GM12878 (cell line): Measurements from ENCODE around the gene MTF1. TPM values are rescaled to one million over a fixed set of nuclear protein-coding genes. Genes with fewer than 3 reads are reported as not detected.

ENCODE experiments used
- ATAC-seq: fragments of 200-7000 bp; cut with Tn5 transposase; 3 replicates; pipeline ENCODE4 v1.9.1; 2020; ENCODE audit warnings: mild to moderate bottlenecking, moderate library complexity
- BruUV-seq: library from RNA; stranded (reverse); fragments of 400-500 nt; replicated peaks from 2 replicates; lab custom pipeline; 2021; lab: Mats Ljungman, UMichigan
- CTCF ChIA-PET: fragments of 300-600 bp; sonication (Branson Sonifier 250); formaldehyde crosslinking; extraction: SDS; loops from one replicate; lab custom pipeline; 2021; ENCODE audit warnings: inconsistent platforms; lab: Yijun Ruan, JAX
- POLR2A ChIA-PET: fragments of 350-600 bp; formaldehyde crosslinking; extraction: SDS; loops from one replicate; lab custom pipeline; 2021; ENCODE audit warnings: inconsistent platforms; lab: Charles Lee
- RAD21 ChIA-PET: fragments of 300-600 bp; sonication (Branson Sonifier 250); formaldehyde crosslinking; loops from one replicate; lab custom pipeline; 2023; ENCODE audit warnings: antibody characterized with exemption; ENCODE audit not compliant: unreplicated experiment; lab: Charles Lee
- SMC1A ChIA-PET: fragments of 300-600 bp; sonication (Branson Sonifier 250); formaldehyde crosslinking; loops from one replicate; lab custom pipeline; 2023; ENCODE audit not compliant: unreplicated experiment, uncharacterized antibody; lab: Charles Lee
- DNase-seq: peaks from one replicate; pipeline ENCODE4 v3.0.0-alpha.2; 2011; ENCODE audit warnings: low read depth, low spot score
- FAIRE-seq: peaks from 3 replicates; lab custom pipeline; 2011; peaks lifted over from hg19 to GRCh38; lab: Jason Lieb, UNC
- H2AFZ ChIP-seq: 2 replicates; pipeline ENCODE4 v1.6.0; 2011; ENCODE audit warnings: low read depth, low read length, control low read depth; ENCODE audit not compliant: control insufficient read depth
- H3K27ac ChIP-seq: 2 replicates; pipeline ENCODE4 v1.5.1; 2011; ENCODE audit warnings: control low read depth; ENCODE audit not compliant: control insufficient read depth, insufficient read depth
- H3K27me3 ChIP-seq, 2 experiments: replicated peaks in 1 of 2; 2 replicates each; pipeline versions ENCODE4 v1.6.0 to v1.6.1; 2011; ENCODE audit warnings: low read length in 1 of 2; ENCODE audit not compliant: control insufficient read depth in 2 of 2, insufficient read depth in 2 of 2
- H3K36me3 ChIP-seq, 2 experiments: 2 replicates each; pipeline ENCODE4 v1.5.1; 2011; ENCODE audit warnings: low read length in 1 of 2; ENCODE audit not compliant: control insufficient read depth in 2 of 2, insufficient read depth in 2 of 2
- H3K4me1 ChIP-seq: 2 replicates; pipeline ENCODE4 v1.6.1; 2011; ENCODE audit warnings: mild to moderate bottlenecking, low read length, moderate library complexity, mixed read lengths; ENCODE audit not compliant: control insufficient read depth, insufficient read depth
- H3K4me2 ChIP-seq: 2 replicates; pipeline ENCODE4 v1.6.0; 2011; ENCODE audit warnings: control low read depth; ENCODE audit not compliant: control insufficient read depth, insufficient read depth
- H3K4me3 ChIP-seq: fragments of 200-600 bp; sonication (generic); 2 replicates; pipeline ENCODE4 v1.5.1; 2016
- H3K79me2 ChIP-seq: 2 replicates; pipeline ENCODE4 v1.6.0; 2011; ENCODE audit warnings: low read length; ENCODE audit not compliant: control insufficient read depth, insufficient read depth
- H3K9ac ChIP-seq: 2 replicates; pipeline ENCODE4 v1.8.0; 2011; ENCODE audit warnings: low read length, control low read depth, mixed read lengths; ENCODE audit not compliant: control insufficient read depth, insufficient read depth
- H3K9me3 ChIP-seq: replicated peaks from 3 replicates; pipeline ENCODE4 v1.5.1; 2011; ENCODE audit warnings: mild to moderate bottlenecking, low read length; ENCODE audit not compliant: control insufficient read depth, insufficient read depth
- H4K20me1 ChIP-seq: 2 replicates; pipeline ENCODE4 v1.6.0; 2011; ENCODE audit not compliant: control insufficient read depth, insufficient read depth
- ATF7 ChIP-seq: fragments of 450-650 bp; IDR thresholded peaks from 2 replicates; pipeline ENCODE4 v1.6.1; 2016; ENCODE audit warnings: low read depth, mild to moderate bottlenecking
- BMI1 ChIP-seq: fragments of 450-650 bp; IDR thresholded peaks from 2 replicates; pipeline ENCODE4 v1.6.1; 2016; ENCODE audit warnings: mild to moderate bottlenecking, moderate library complexity, borderline replicate concordance
- EED ChIP-seq: sonication (generic); IDR thresholded peaks from 2 replicates; pipeline ENCODE4 v1.6.1; 2016; ENCODE audit warnings: antibody characterized with exemption, low read depth
- ETV6 ChIP-seq, 2 experiments: fragments of 450-650 bp in 1 of 2; IDR thresholded peaks in 1 of 2; conservative IDR thresholded peaks in 1 of 2; 2 replicates each; pipeline ENCODE4 v1.6.1; 2014; ENCODE audit warnings: antibody characterized with exemption in 1 of 2, borderline replicate concordance in 1 of 2, low read depth in 1 of 2, mild to moderate bottlenecking in 1 of 2, moderate library complexity in 1 of 2
- MEF2A ChIP-seq: IDR thresholded peaks from 2 replicates; pipeline ENCODE4 v1.6.1; 2011; ENCODE audit warnings: low read depth, mild to moderate bottlenecking, low read length, moderate library complexity; ENCODE audit not compliant: insufficient read depth
- MEF2B ChIP-seq: fragments of 450-650 bp; IDR thresholded peaks from 2 replicates; pipeline ENCODE4 v1.6.1; 2018; ENCODE audit warnings: mild to moderate bottlenecking, moderate library complexity; ENCODE audit not compliant: partially characterized antibody, poor library complexity, severe bottlenecking
- MYB ChIP-seq: fragments of 150-350 bp; IDR thresholded peaks from 2 replicates; pipeline ENCODE4 v1.6.1; 2014; ENCODE audit warnings: mild to moderate bottlenecking, low read depth, low read length, borderline replicate concordance
- MYC ChIP-seq: IDR thresholded peaks from 2 replicates; pipeline ENCODE4 v1.6.1; 2011; ENCODE audit warnings: mild to moderate bottlenecking, low read length, moderate library complexity, inconsistent platforms; ENCODE audit not compliant: insufficient read depth, insufficient replicate concordance, insufficient read length, severe bottlenecking
- PAX8 ChIP-seq: fragments of 450-650 bp; IDR thresholded peaks from 2 replicates; pipeline ENCODE4 v1.6.1; 2017; ENCODE audit warnings: mild to moderate bottlenecking, moderate library complexity
- RFX5 ChIP-seq: IDR thresholded peaks from 2 replicates; pipeline ENCODE4 v1.6.1; 2011; ENCODE audit warnings: low read depth, low read length, improper control_type of control experiment
- TCF12 ChIP-seq: IDR thresholded peaks from 2 replicates; pipeline ENCODE4 v1.6.1; 2011; ENCODE audit warnings: low read depth, mild to moderate bottlenecking, low read length
- ZNF24 ChIP-seq: fragments of 450-650 bp; IDR thresholded peaks from 2 replicates; pipeline ENCODE4 v1.6.1; 2017; ENCODE audit warnings: antibody characterized with exemption, mild to moderate bottlenecking
- ZNF622 ChIP-seq: fragments of 450-650 bp; IDR thresholded peaks from 2 replicates; pipeline ENCODE4 v1.6.1; 2017; ENCODE audit warnings: mild to moderate bottlenecking, inconsistent platforms
- WGBS: methylation state at CpG from one replicate; pipeline ENCODE4 v1.1.6; 2016; ENCODE audit warnings: low lambda C conversion rate; ENCODE audit not compliant: insufficient replicate concordance, insufficient coverage; ENCODE audit errors: missing lambda C conversion rate; 5-methylcytosine and 5-hydroxymethylcytosine counted together
- in situ Hi-C: fragments of 300-500 bp; cut with MboI; formaldehyde crosslinking; loops from 9 replicates; pipeline ENCODE4 v1.14.3; 2018; ENCODE audit warnings: mixed read lengths
- intact Hi-C: fragments of 100-400 bp; cut with micrococcal nuclease; formaldehyde crosslinking; loops from one replicate; pipeline ENCODE4 v1.14.2; 2022; ENCODE audit not compliant: unreplicated experiment
- polyA plus RNA-seq, 11 experiments: library from polyadenylated mRNA; depleted of rRNA in 4 of 11; unstranded in 6 of 11; stranded (reverse) in 5 of 11; fragments of >200 nt; fragmentation: Nextera tagmentation in 4 of 11; fragmentation: Illumina TruSeq in 1 of 11; extraction: Ambion mirVana in 4 of 11; extraction: Trizol in 1 of 11; gene quantifications; 1 replicate in 1 of 11; 2 replicates in 10 of 11; pipeline versions ENCODE4 v1.2.1 to v1.2.3, GENCODE V29; 2011 to 2016; ENCODE audit warnings: inconsistent platforms in 2 of 11, missing spikeins in 2 of 11, low read depth in 1 of 11
- total RNA-seq, 4 experiments: library from RNA; depleted of rRNA in 3 of 4; stranded (reverse); fragments of >200 nt in 3 of 4; fragmentation: Illumina TruSeq in 1 of 4; extraction: Trizol in 1 of 4; gene quantifications; 2 replicates each; pipeline versions ENCODE4 v1.2.1 to v1.2.3, GENCODE V29; 2013 to 2021
- TF ChIP-seq, protein P1 (sequence below): IDR thresholded peaks from 2 replicates; pipeline ENCODE4 v1.6.1; 2012; ENCODE audit warnings: improper control_type of control experiment, low read depth, low read length; ENCODE audit not compliant: insufficient replicate concordance
- TF ChIP-seq, protein P2 (sequence below): fragments of 450-650 bp; conservative IDR thresholded peaks from 2 replicates; pipeline ENCODE4 v1.6.1; 2017; ENCODE audit warnings: mild to moderate bottlenecking, moderate library complexity

Gene MTF1
- total and polyA plus RNA-seq, 10 of the 15 experiments (the other 5 are each of a cell fraction or from before 2014, with no cell fraction given): 2.2 to 20.4 (median 6.7) TPM

DNA sequence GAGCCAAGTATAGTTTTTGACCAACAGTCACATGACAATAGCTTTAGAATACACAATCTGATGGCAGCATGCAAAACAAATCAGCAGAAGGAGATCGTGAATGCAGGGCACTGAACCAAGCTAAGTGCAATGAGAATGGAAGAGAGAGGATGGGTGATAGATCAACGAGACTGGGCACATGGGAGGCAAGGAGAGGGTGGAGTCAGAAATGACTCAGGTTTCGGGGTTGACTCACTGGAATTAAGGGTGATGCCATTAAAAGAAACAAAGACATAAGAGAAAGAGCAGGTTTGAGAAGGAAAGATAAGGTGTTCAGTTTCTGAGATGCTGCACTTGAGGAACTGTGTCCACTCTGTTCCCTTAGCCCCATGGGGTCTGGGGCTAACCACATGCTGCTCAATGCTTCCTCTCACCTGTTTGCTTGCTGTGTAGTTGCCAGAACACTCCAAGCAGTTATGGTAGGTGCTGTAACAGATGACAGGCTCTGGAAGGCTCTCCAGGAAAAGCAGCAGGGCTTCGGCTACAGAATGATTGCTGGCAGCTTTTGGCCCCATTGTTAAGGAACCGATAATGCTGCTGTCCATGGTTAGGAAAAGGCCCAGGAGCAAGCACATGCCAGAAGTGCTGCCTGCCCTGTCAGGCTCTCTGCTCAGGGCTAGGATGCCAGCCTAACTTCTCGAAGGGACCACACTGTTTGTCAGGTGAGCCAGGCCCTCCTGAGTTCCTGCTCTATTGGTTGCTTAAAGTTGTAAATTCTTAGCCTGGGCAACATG lies 6.1 kb upstream of the MTF1 start (continued):
- TF ChIP-seq, protein P1, sequence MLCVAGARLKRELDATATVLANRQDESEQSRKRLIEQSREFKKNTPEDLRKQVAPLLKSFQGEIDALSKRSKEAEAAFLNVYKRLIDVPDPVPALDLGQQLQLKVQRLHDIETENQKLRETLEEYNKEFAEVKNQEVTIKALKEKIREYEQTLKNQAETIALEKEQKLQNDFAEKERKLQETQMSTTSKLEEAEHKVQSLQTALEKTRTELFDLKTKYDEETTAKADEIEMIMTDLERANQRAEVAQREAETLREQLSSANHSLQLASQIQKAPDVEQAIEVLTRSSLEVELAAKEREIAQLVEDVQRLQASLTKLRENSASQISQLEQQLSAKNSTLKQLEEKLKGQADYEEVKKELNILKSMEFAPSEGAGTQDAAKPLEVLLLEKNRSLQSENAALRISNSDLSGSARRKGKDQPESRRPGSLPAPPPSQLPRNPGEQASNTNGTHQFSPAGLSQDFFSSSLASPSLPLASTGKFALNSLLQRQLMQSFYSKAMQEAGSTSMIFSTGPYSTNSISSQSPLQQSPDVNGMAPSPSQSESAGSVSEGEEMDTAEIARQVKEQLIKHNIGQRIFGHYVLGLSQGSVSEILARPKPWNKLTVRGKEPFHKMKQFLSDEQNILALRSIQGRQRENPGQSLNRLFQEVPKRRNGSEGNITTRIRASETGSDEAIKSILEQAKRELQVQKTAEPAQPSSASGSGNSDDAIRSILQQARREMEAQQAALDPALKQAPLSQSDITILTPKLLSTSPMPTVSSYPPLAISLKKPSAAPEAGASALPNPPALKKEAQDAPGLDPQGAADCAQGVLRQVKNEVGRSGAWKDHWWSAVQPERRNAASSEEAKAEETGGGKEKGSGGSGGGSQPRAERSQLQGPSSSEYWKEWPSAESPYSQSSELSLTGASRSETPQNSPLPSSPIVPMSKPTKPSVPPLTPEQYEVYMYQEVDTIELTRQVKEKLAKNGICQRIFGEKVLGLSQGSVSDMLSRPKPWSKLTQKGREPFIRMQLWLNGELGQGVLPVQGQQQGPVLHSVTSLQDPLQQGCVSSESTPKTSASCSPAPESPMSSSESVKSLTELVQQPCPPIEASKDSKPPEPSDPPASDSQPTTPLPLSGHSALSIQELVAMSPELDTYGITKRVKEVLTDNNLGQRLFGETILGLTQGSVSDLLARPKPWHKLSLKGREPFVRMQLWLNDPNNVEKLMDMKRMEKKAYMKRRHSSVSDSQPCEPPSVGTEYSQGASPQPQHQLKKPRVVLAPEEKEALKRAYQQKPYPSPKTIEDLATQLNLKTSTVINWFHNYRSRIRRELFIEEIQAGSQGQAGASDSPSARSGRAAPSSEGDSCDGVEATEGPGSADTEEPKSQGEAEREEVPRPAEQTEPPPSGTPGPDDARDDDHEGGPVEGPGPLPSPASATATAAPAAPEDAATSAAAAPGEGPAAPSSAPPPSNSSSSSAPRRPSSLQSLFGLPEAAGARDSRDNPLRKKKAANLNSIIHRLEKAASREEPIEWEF: no peak
- TF ChIP-seq ZNF622 (no peak), MEF2B (no peak)
- TF ChIP-seq, all 136 proteins: peak for 0

DNA sequence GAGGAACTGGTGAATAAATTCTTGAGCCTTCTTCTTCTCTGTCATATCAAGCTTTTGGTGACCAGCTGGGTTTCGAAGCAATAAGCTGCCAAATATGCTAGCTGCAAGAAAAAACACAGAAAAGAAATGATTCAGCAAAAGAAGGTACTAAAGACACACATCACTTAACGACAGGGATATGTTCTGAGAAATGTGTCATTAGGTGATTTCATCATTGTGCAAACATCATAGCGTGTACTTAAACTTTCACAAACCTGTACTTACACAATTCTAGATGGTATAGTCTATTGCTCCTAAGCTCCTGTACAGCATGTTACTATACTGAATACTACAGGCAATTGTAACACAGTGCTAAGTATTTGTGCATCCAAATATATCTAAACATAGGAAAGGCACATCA lies 2.9 kb upstream of the MTF1 start:
- Histone ChIP-seq H3K27ac (no peak overlapping the region), H2AFZ (no peak overlapping the region), H4K20me1 (no peaks in the 10 kb centered on the region), H3K36me3 (peaks cover 9 to 21% of the 10 kb centered on the region in 2 experiments), H3K79me2 (peaks cover 22% of the 10 kb centered on the region), H3K9me3 (no peaks in the 10 kb centered on the region), H3K27me3 (no peaks in the 10 kb centered on the region), H3K9ac (no peak overlapping the region), H3K4me3 (no peak overlapping the region), H3K4me2 (no peak overlapping the region), H3K4me1 (peaks cover 14% of the 10 kb centered on the region)
- intact Hi-C loops: no loop called here
- WGBS: 2% methylated on average over 3 of the region's 3 CpGs
- ATAC-seq (no peak), FAIRE-seq (no peak), DNase-seq (no peak)
- SMC1A ChIA-PET: no interaction called here
- in situ Hi-C loops: no loop called here
- no TSS peak for BruUV-seq
- POLR2A ChIA-PET: interaction anchor here (1.4 kb wide), 1 partner anchor 31 kb away, joined by 4 read pairs; no protein-coding TSS in a partner anchor
- CTCF ChIA-PET: interaction anchor here (0.8 to 1.3 kb wide), 4 partner anchors 44 to 180 kb away, joined by 3 to 4 read pairs (median 3); no protein-coding TSS in a partner anchor
- RAD21 ChIA-PET: no interaction called here
- TF ChIP-seq MYC: no peak
- no peak for TF ChIP-seq ATF7
- no peak for TF ChIP-seq BMI1
- no peak for TF ChIP-seq PAX8
- TF ChIP-seq RFX5: no peak
- no peak for TF ChIP-seq EED
- no peak for TF ChIP-seq MEF2A
- no peak for TF ChIP-seq ZNF24
- TF ChIP-seq, protein P2, sequence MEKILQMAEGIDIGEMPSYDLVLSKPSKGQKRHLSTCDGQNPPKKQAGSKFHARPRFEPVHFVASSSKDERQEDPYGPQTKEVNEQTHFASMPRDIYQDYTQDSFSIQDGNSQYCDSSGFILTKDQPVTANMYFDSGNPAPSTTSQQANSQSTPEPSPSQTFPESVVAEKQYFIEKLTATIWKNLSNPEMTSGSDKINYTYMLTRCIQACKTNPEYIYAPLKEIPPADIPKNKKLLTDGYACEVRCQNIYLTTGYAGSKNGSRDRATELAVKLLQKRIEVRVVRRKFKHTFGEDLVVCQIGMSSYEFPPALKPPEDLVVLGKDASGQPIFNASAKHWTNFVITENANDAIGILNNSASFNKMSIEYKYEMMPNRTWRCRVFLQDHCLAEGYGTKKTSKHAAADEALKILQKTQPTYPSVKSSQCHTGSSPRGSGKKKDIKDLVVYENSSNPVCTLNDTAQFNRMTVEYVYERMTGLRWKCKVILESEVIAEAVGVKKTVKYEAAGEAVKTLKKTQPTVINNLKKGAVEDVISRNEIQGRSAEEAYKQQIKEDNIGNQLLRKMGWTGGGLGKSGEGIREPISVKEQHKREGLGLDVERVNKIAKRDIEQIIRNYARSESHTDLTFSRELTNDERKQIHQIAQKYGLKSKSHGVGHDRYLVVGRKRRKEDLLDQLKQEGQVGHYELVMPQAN: no peak
- TF ChIP-seq MYB: no peak
- no peak for TF ChIP-seq TCF12
- no peak for TF ChIP-seq ETV6 (conservative IDR thresholded peaks at IDR 0.05 in 1 of 2, IDR thresholded peaks at IDR 0.05 in 1 of 2; ENCODE audit: borderline replicate concordance in 1 of 2, low read depth in 1 of 2)
